ENCODE measurements around the gene CHM. TPM values are rescaled to one million over a fixed set of nuclear protein-coding genes. Genes with fewer than 3 reads are reported as not detected.
"Not testable (repeated sequence)": the region's sequence is repeated elsewhere in the genome, so short reads cannot be mapped to it uniquely, and the experiment has no call there.

The CHM gene
- total and polyA plus RNA-seq, 11 donors, result 5.0 to 21.3 (median 12.0) TPM

DNA sequence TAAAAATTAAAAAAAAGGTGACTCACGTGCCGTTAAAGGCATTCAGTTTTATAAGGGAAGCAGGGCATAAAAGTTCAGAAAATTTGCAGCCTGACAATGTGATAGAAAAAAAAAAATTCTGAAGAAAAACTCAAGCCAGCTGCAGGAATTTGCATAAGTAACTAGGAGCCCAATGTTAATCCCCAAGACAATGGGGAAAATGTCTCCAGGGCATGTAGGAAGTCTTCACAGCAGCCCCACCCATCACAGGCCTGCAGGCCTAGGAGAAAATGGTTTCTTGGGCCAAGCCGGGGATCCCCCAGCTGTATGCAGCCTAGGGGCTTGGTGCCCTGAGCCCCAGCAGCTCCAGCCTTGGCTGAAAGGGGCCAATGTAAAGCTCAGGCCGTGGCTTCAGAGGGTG lies 31.2 kb downstream of the CHM start:
- intact Hi-C loops (cut with DNase I), result no loop called here
- DNase-seq (no peak), ATAC-seq (no peak)
- no peaks in the 10 kb centered on the region for H3K9me3 ChIP-seq
- TF ChIP-seq, protein P1, sequence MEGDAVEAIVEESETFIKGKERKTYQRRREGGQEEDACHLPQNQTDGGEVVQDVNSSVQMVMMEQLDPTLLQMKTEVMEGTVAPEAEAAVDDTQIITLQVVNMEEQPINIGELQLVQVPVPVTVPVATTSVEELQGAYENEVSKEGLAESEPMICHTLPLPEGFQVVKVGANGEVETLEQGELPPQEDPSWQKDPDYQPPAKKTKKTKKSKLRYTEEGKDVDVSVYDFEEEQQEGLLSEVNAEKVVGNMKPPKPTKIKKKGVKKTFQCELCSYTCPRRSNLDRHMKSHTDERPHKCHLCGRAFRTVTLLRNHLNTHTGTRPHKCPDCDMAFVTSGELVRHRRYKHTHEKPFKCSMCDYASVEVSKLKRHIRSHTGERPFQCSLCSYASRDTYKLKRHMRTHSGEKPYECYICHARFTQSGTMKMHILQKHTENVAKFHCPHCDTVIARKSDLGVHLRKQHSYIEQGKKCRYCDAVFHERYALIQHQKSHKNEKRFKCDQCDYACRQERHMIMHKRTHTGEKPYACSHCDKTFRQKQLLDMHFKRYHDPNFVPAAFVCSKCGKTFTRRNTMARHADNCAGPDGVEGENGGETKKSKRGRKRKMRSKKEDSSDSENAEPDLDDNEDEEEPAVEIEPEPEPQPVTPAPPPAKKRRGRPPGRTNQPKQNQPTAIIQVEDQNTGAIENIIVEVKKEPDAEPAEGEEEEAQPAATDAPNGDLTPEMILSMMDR (IDR thresholded peaks at IDR 0.05), result no peak
- no peak for TF ChIP-seq POLR2A (IDR thresholded peaks at IDR 0.05)
- H3K27me3 ChIP-seq, result no peaks in the 10 kb centered on the region
- no peak overlapping the region for H3K4me3 ChIP-seq
- WGBS, 4 donors, result 56 to 93% (median 76%) methylated on average over 4 of the region's 4 CpGs
- H3K36me3 ChIP-seq, result peaks cover 0 to 3% (median 0%) of the 10 kb centered on the region in 9 donors
- H3K27ac ChIP-seq, result no peak overlapping the region
- peaks cover 0 to 5% (median 0%) of the 10 kb centered on the region in 12 donors for H3K4me1 ChIP-seq

DNA sequence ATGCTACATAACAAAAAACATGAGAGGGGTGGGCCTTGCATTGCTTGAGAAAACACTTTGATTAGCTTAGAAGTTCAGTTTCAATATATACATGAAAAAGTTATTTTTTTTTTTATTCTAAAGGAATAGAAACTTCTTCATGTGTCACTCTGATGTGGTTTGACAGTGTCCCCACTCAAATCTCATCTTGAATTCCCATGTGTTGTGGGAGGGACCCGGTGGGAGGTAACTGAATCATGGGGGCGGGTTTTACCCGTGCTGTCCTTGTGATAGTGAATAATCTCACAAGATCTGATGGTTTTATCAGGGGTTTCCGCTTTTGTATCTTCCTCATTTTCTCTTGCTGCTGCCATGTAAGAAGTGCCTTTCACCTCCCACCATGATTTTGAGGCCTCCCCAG lies 32.4 kb downstream of the CHM start:
- H3K4me1 ChIP-seq; ATAC-seq; intact Hi-C loops (cut with DNase I); H3K36me3 ChIP-seq; DNase-seq; H3K9me3 ChIP-seq; H3K4me3 ChIP-seq; H3K27ac ChIP-seq; H3K27me3 ChIP-seq: not testable (repeated sequence)
- 79 to 97% (median 88%) methylated on average over 4 of the region's 4 CpGs for WGBS, 4 donors

DNA sequence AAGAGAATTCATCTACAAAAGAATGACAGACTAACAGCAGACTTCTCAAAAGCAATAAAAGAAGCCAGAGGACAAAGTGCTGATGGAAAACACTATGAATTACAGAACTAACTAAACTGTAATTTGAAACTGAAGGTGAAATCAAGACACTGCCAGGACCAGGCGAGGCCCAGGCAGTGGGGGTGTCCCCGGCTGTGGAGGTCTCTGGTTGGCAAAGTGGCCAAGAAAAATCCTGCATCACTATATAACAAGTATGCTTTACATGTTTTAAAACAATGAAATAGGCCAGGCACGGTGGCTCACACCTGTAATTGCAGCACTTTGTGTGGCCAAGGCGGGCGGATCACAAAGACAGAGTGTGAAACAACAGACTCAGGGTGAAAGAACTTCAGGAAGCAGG lies 32.9 kb downstream of the CHM start:
- H3K4me3 ChIP-seq, result no peak overlapping the region
- H3K27me3 ChIP-seq, result no peaks in the 10 kb centered on the region
- H3K36me3 ChIP-seq, result peaks cover 0 to 3% (median 0%) of the 10 kb centered on the region in 9 donors
- ATAC-seq (no peak), DNase-seq (no peak)
- H3K9me3 ChIP-seq, result no peaks in the 10 kb centered on the region
- no peak overlapping the region for H3K27ac ChIP-seq
- H3K4me1 ChIP-seq, result peaks cover 0 to 5% (median 0%) of the 10 kb centered on the region in 12 donors
- TF ChIP-seq, protein P1 (IDR thresholded peaks at IDR 0.05), result no peak
- no peak for TF ChIP-seq POLR2A (IDR thresholded peaks at IDR 0.05)
- intact Hi-C loops (cut with DNase I), result no loop called here
- 80 to 92% (median 84%) methylated on average over 5 of the region's 5 CpGs for WGBS, 4 donors

DNA sequence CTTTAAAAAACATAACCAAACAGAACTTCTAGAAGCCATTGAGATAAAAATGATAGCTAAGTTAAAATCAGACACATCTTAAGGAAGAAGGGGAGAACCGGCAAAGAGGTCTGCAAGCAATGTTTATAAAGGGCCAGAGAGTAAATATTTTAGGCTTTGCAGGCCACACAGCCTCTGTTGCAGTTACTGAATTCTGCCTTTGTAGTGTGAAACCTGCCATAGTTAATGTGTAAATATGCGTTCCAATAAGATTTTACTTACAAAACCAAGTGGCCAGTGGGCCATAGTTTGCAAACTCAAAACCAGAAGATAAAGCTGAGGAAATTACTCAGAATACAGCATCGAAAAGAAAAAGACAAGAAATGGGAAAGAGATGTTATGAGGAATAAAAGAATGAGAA lies 33.6 kb downstream of the CHM start:
- Histone ChIP-seq H3K4me1 (peaks cover 0 to 5% (median 0%) of the 10 kb centered on the region in 12 donors), H3K4me3 (no peak overlapping the region), H3K27ac (no peak overlapping the region), H3K36me3 (peaks cover 0 to 3% (median 0%) of the 10 kb centered on the region in 9 donors), H3K9me3 (no peaks in the 10 kb centered on the region), H3K27me3 (no peaks in the 10 kb centered on the region)
- 78 to 91% (median 85%) methylated on average over 3 of the region's 3 CpGs for WGBS, 4 donors
- DNase-seq (no peak), ATAC-seq (no peak)
- intact Hi-C loops (cut with DNase I), result no loop called here
- no peak for TF ChIP-seq POLR2A (IDR thresholded peaks at IDR 0.05)
- TF ChIP-seq, protein P1 (IDR thresholded peaks at IDR 0.05), result no peak

DNA sequence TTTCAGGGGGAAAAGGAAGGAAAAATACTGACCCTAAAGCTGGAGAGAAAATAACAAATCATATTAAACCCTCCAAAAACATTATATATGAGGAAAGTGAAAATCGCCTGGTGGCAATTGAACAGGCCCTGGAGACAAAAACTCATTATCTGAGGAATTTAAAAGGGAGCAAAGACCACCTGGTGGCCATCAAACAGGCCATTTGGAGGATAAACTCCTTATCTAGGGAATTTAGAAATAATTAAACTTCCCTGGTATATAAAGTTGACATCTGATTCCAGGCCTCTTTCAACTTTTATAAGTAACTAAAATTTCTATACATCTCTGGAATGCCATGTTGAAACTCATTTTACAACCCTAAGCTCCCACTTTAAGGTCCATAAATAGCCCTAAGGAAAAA lies 35.2 kb downstream of the CHM start:
- H3K9me3 ChIP-seq, result no peaks in the 10 kb centered on the region
- intact Hi-C loops (cut with DNase I), result no loop called here
- 71 to 97% (median 88%) methylated on average over 1 of the region's 1 CpG for whole genome bisulfite sequencing, 4 donors

DNA sequence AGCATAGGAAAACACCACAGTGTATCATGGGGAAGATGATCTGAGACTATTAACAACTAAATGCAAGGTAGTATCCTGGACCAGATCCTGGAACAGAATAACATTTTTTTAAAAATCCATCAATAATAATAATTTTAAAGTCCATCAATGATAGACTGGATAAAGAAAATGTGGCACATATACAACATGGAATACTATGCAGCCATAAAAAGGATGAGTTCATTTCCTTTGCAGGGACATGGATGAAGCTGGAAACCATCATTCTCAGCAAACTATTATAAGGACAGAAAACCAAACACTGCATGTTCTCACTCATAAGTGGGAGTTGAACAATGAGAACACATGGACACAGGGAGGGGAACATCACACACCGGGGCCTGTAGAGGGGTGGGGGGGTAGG lies 37.6 kb downstream of the CHM start:
- H3K9me3 ChIP-seq; H3K4me3 ChIP-seq; DNase-seq; intact Hi-C loops (cut with DNase I); ATAC-seq; H3K36me3 ChIP-seq; H3K4me1 ChIP-seq; H3K27me3 ChIP-seq; H3K27ac ChIP-seq: not testable (repeated sequence)
- 75 to 100% (median 93%) methylated on average over 1 of the region's 1 CpG; no CpG with 5 or more reads in 1 of the 4 donors for WGBS, 4 donors

More for the DNA sequence above, 35.2 kb downstream of the CHM start:
- DNase-seq, result no peak
- no peaks in the 10 kb centered on the region for H3K27me3 ChIP-seq
- no peak for ATAC-seq
- H3K4me1 ChIP-seq, result peaks cover 0 to 5% (median 0%) of the 10 kb centered on the region in 12 donors
- TF ChIP-seq, protein P1 (IDR thresholded peaks at IDR 0.05), result no peak
- no peak for TF ChIP-seq POLR2A (IDR thresholded peaks at IDR 0.05)
- peaks cover 0 to 2% (median 0%) of the 10 kb centered on the region in 9 donors for H3K36me3 ChIP-seq
- no peak overlapping the region for H3K27ac ChIP-seq
- no peak overlapping the region for H3K4me3 ChIP-seq

DNA sequence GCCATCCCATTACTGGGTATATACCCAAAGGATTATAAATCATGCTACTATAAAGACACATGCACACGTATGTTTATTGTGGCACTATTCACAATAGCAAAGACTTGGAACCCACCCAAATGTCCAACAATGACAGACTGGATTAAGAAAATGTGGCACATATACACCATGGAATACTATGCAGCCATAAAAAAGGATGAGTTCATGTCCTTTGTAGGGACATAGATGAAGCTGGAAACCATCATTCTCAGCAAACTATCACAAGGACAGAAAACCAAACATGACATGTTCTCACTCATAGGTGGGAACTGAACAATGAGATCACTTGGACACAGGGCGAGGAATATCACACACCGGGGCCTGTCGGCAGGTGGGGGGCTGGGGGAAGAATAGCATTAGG lies 39.5 kb downstream of the CHM start:
- DNase-seq; H3K27ac ChIP-seq; ATAC-seq; H3K4me3 ChIP-seq; intact Hi-C loops (cut with DNase I); H3K4me1 ChIP-seq; H3K36me3 ChIP-seq; H3K27me3 ChIP-seq; H3K9me3 ChIP-seq: not testable (repeated sequence)
- WGBS, 4 donors, result 95 to 100% (median 99%) methylated on average over 3 to 4 of the region's 4 CpGs
